Spleen (tissue), 7 donors: ENCODE results near the gene LDB2.

Experiments used
- POLR2AphosphoS5 ChIP-seq, 3 donors: sonication (generic); formaldehyde crosslinking; IDR thresholded peaks; one replicate each; pipeline ENCODE4 v1.5.1; 2017; ENCODE audit warnings: antibody characterized with exemption in 3 of 3
- TF ChIP-seq, protein P1 (sequence below), 11 experiments: fragments of 200-600 bp in 7 of 11; fragments of 450-650 bp in 4 of 11; sonication (generic) in 4 of 11; IDR thresholded peaks in 8 of 11; conservative IDR thresholded peaks in 3 of 11; 1 replicate in 7 of 11; 2 replicates in 4 of 11; pipeline versions ENCODE4 v1.4.0 to v1.8.0; 2016 to 2021; ENCODE audit warnings: antibody characterized with exemption in 11 of 11, inconsistent platforms in 4 of 11, mild to moderate bottlenecking in 1 of 11
- donor health status: DM: no; HTN: no; CAD: no; lungs with moderate emphysema.
- donor health status: DM: no; HTN: no; CAD: no.
- donor health status: DM: no; HTN: no; CAD: no.

DNA sequence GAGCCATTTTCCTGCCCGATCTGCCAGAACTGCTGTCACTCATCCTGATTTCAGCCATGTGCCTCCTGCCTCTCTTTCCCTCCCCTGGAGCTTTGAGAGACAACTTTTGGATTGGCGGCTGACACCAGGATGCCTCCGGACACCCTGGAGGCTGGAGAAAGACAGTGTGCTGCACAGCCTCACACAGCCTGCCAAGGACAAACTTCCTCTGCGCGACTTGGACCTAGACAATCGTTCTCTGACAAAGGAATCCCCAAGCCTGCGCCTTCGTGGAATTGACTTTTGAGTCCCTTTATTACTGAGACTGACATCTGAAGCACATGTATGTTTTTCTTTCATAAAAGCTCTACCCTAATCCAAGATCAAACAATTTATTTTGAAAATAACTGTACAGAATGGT is 10.8 kb upstream of the LDB2 start:
- TF ChIP-seq, protein P1, sequence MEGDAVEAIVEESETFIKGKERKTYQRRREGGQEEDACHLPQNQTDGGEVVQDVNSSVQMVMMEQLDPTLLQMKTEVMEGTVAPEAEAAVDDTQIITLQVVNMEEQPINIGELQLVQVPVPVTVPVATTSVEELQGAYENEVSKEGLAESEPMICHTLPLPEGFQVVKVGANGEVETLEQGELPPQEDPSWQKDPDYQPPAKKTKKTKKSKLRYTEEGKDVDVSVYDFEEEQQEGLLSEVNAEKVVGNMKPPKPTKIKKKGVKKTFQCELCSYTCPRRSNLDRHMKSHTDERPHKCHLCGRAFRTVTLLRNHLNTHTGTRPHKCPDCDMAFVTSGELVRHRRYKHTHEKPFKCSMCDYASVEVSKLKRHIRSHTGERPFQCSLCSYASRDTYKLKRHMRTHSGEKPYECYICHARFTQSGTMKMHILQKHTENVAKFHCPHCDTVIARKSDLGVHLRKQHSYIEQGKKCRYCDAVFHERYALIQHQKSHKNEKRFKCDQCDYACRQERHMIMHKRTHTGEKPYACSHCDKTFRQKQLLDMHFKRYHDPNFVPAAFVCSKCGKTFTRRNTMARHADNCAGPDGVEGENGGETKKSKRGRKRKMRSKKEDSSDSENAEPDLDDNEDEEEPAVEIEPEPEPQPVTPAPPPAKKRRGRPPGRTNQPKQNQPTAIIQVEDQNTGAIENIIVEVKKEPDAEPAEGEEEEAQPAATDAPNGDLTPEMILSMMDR (IDR thresholded peaks at IDR 0.05 in 8 of 11, conservative IDR thresholded peaks at IDR 0.05 in 3 of 11): no peak
- no peak for TF ChIP-seq POLR2AphosphoS5 (IDR thresholded peaks at IDR 0.05)
